22Rv1 (cell line): ENCODE results near the gene KCNQ1.

ENCODE experiments used
- H3K27ac ChIP-seq: fragments of 450-650 bp; 2 replicates; pipeline ENCODE4 v1.5.1; 2017
- CTCF ChIP-seq: fragments of 450-650 bp; IDR thresholded peaks from 2 replicates; pipeline ENCODE4 v1.5.1; 2017; ENCODE audit warnings: mild to moderate bottlenecking
- ZFX ChIP-seq: fragments of 450-650 bp; IDR thresholded peaks from 2 replicates; pipeline ENCODE4 v1.6.1; 2017; ENCODE audit warnings: antibody characterized with exemption, borderline replicate concordance

The KCNQ1 gene

GRCh38 chr11:2580061-2580421 is 135.2 kb downstream of the KCNQ1 start:
- no peak overlapping the region for H3K27ac ChIP-seq
- TF ChIP-seq ZFX (no peak), CTCF (no peak)

GRCh38 chr11:2580571-2581001 is 135.8 kb downstream of the KCNQ1 start:
- no peak overlapping the region for H3K27ac ChIP-seq
- TF ChIP-seq ZFX, result no peak

- TF ChIP-seq CTCF (no peak), ZFX (no peak)
- no peak overlapping the region for H3K27ac ChIP-seq
These were observed 136.5 kb downstream of the KCNQ1 start for GRCh38 chr11:2581151-2581930.

GRCh38 chr11:2581931-2582350 is 137.1 kb downstream of the KCNQ1 start:
- no peak overlapping the region for H3K27ac ChIP-seq
- TF ChIP-seq CTCF, result no peak
- no peak for TF ChIP-seq ZFX

- no peak overlapping the region for H3K27ac ChIP-seq
- TF ChIP-seq ZFX (no peak), CTCF (no peak)
These were observed 137.6 kb downstream of the KCNQ1 start for GRCh38 chr11:2582351-2582945.

- TF ChIP-seq ZFX (no peak), CTCF (no peak)
- H3K27ac ChIP-seq, result no peak overlapping the region
These were observed 138.3 kb downstream of the KCNQ1 start for GRCh38 chr11:2582946-2583604.

GRCh38 chr11:2583605-2583958 is 138.8 kb downstream of the KCNQ1 start:
- H3K27ac ChIP-seq, result no peak overlapping the region
- no peak for TF ChIP-seq CTCF
- TF ChIP-seq ZFX, result no peak
